Breast epithelium (tissue), 4 donors: Measurements from ENCODE around the gene ARID1B. TPM values are rescaled to one million over a fixed set of nuclear protein-coding genes. Genes with fewer than 3 reads are reported as not detected.

Experiments
- DNase-seq, 2 donors: peaks; one replicate each; pipeline ENCODE4 v3.0.0-alpha.2; 2019; ENCODE audit warnings: low spot score in 2 of 2
- H3K27ac ChIP-seq, 2 donors: fragments of 200-600 bp; sonication (generic) in 1 of 2; one replicate each; pipeline ENCODE4 v1.5.1; 2016 to 2019; ENCODE audit warnings: mild to moderate bottlenecking in 1 of 2
- H3K27me3 ChIP-seq, 2 donors: fragments of 200-600 bp; sonication (generic) in 1 of 2; one replicate each; pipeline versions ENCODE4 v1.5.1 to v1.6.0; 2017 to 2019; ENCODE audit warnings: control low read depth in 1 of 2, mild to moderate bottlenecking in 1 of 2
- H3K36me3 ChIP-seq: fragments of 200-600 bp; one replicate; pipeline ENCODE4 v1.5.1; 2019
- H3K4me1 ChIP-seq, 2 donors: fragments of 200-600 bp; sonication (generic); one replicate each; pipeline ENCODE4 v1.5.1; 2016 to 2019; ENCODE audit warnings: control low read depth in 1 of 2
- H3K4me3 ChIP-seq, 3 donors: fragments of 200-600 bp; sonication (generic); 1 replicate in 2 of 3; 2 replicates in 1 of 3; pipeline ENCODE4 v1.5.1; 2016 to 2019; ENCODE audit warnings: mild to moderate bottlenecking in 3 of 3, moderate library complexity in 2 of 3
- H3K9me3 ChIP-seq, 2 donors: fragments of 200-600 bp; sonication (generic) in 1 of 2; one replicate each; pipeline ENCODE4 v1.5.1; 2016 to 2019; ENCODE audit warnings: control low read depth in 1 of 2
- CTCF ChIP-seq, 3 donors: fragments of 450-650 bp; IDR thresholded peaks; one replicate each; pipeline ENCODE4 v1.5.1; 2016 to 2017; ENCODE audit warnings: antibody characterized with exemption in 3 of 3, mild to moderate bottlenecking in 3 of 3, moderate library complexity in 3 of 3
- POLR2A ChIP-seq: fragments of 450-650 bp; IDR thresholded peaks from one replicate; pipeline ENCODE4 v1.6.1; 2016; ENCODE audit warnings: antibody characterized with exemption, mild to moderate bottlenecking, moderate library complexity
- POLR2AphosphoS5 ChIP-seq, 3 donors: sonication (generic); formaldehyde crosslinking; IDR thresholded peaks; one replicate each; pipeline ENCODE4 v1.6.1; 2017; ENCODE audit warnings: antibody characterized with exemption in 3 of 3
- intact Hi-C: fragments of 100-400 bp; cut with DNase I; formaldehyde crosslinking; loops from one replicate; pipeline ENCODE4 v1.15.1; 2023; ENCODE audit warnings: low total_unique reads
- total RNA-seq, 3 donors: library from RNA; depleted of rRNA; stranded (reverse); fragments of >200 nt; gene quantifications; one replicate each; pipeline ENCODE4 v1.1.0, GENCODE V29; 2016

ARID1B gene
- total RNA-seq, 3 donors from 2014 or later, result 99.9 to 205 (median 131) TPM

- Histone ChIP-seq H3K4me1 (no peaks in the 10 kb centered on the region), H3K9me3 (no peaks in the 10 kb centered on the region)
Observed at GRCh38 chr6:156859686-156860085, 82.5 kb downstream of the ARID1B start.

GRCh38 chr6:156862711-156863110 is 85.5 kb downstream of the ARID1B start:
- Histone ChIP-seq H3K36me3 (no peaks in the 10 kb centered on the region), H3K27me3 (no peaks in the 10 kb centered on the region), H3K4me1 (peaks cover 0 to 12% of the 10 kb centered on the region in 2 donors), H3K4me3 (no peak overlapping the region), H3K27ac (no peak overlapping the region), H3K9me3 (no peaks in the 10 kb centered on the region)
- TF ChIP-seq POLR2A (no peak), POLR2AphosphoS5 (IDR thresholded peaks at IDR 0.05) (no peak), CTCF (IDR thresholded peaks at IDR 0.05) (no peak)
- intact Hi-C loops, result no loop called here
- DNase-seq, result no peak

More at GRCh38 chr6:156859686-156860085, 82.5 kb downstream of the ARID1B start:
- no peak for DNase-seq
- Histone ChIP-seq H3K4me3 (no peak overlapping the region), H3K27me3 (no peaks in the 10 kb centered on the region), H3K27ac (no peak overlapping the region), H3K36me3 (no peaks in the 10 kb centered on the region)
- intact Hi-C loops, result no loop called here
- TF ChIP-seq POLR2AphosphoS5 (IDR thresholded peaks at IDR 0.05) (no peak), POLR2A (no peak), CTCF (IDR thresholded peaks at IDR 0.05) (no peak)

GRCh38 chr6:156863504-156863903 is 86.3 kb downstream of the ARID1B start:
- TF ChIP-seq POLR2AphosphoS5 (IDR thresholded peaks at IDR 0.05) (no peak), CTCF (IDR thresholded peaks at IDR 0.05) (no peak), POLR2A (no peak)
- Histone ChIP-seq H3K9me3 (no peaks in the 10 kb centered on the region), H3K27me3 (no peaks in the 10 kb centered on the region), H3K4me1 (peaks cover 0 to 12% of the 10 kb centered on the region in 2 donors), H3K36me3 (no peaks in the 10 kb centered on the region), H3K4me3 (no peak overlapping the region), H3K27ac (no peak overlapping the region)
- intact Hi-C loops, result no loop called here
- DNase-seq, result no peak

GRCh38 chr6:156864557-156864956 is 87.4 kb downstream of the ARID1B start:
- Histone ChIP-seq H3K36me3 (no peaks in the 10 kb centered on the region), H3K27me3 (no peaks in the 10 kb centered on the region), H3K4me3 (no peak overlapping the region), H3K4me1 (peaks cover 0 to 12% of the 10 kb centered on the region in 2 donors), H3K27ac (no peak overlapping the region), H3K9me3 (no peaks in the 10 kb centered on the region)
- DNase-seq, result no peak
- intact Hi-C loops, result no loop called here
- TF ChIP-seq POLR2A (no peak), CTCF (IDR thresholded peaks at IDR 0.05) (no peak), POLR2AphosphoS5 (IDR thresholded peaks at IDR 0.05) (no peak)

- Histone ChIP-seq H3K27me3 (no peaks in the 10 kb centered on the region), H3K4me1 (peaks cover 0 to 12% of the 10 kb centered on the region in 2 donors), H3K9me3 (no peaks in the 10 kb centered on the region), H3K27ac (no peak overlapping the region), H3K4me3 (no peak overlapping the region), H3K36me3 (no peaks in the 10 kb centered on the region)
- TF ChIP-seq CTCF (IDR thresholded peaks at IDR 0.05) (no peak), POLR2A (no peak), POLR2AphosphoS5 (IDR thresholded peaks at IDR 0.05) (no peak)
- no peak for DNase-seq
- intact Hi-C loops, result no loop called here
Observed at GRCh38 chr6:156865019-156865629, 87.9 kb downstream of the ARID1B start.
